WTC11 (cell line): ENCODE measurements around the gene TCAIM.

Source experiments
- ATF2 ChIP-seq: sonication (generic); formaldehyde crosslinking; IDR thresholded peaks from 2 replicates; pipeline ENCODE4 v1.8.1; 2022; ENCODE audit warnings: low read depth, missing genetic modification reagents, borderline replicate concordance
- ELF4 ChIP-seq: sonication (generic); formaldehyde crosslinking; IDR thresholded peaks from 2 replicates; pipeline ENCODE4 v1.8.1; 2022; ENCODE audit warnings: low read depth, mild to moderate bottlenecking, moderate library complexity, missing genetic modification reagents
- FOXP4 ChIP-seq: sonication (generic); formaldehyde crosslinking; IDR thresholded peaks from 2 replicates; pipeline ENCODE4 v1.8.0; 2022; ENCODE audit warnings: mild to moderate bottlenecking, missing genetic modification reagents
- USF1 ChIP-seq: sonication (generic); formaldehyde crosslinking; IDR thresholded peaks from 2 replicates; pipeline ENCODE4 v1.8.0; 2022; ENCODE audit warnings: mild to moderate bottlenecking, missing genetic modification reagents
- ZNF138 ChIP-seq: sonication (generic); formaldehyde crosslinking; conservative IDR thresholded peaks from 2 replicates; pipeline ENCODE4 v1.8.1; 2022; ENCODE audit warnings: mild to moderate bottlenecking, moderate library complexity, missing genetic modification reagents
- ZNF263 ChIP-seq: sonication (generic); formaldehyde crosslinking; IDR thresholded peaks from 2 replicates; pipeline ENCODE4 v1.8.1; 2022; ENCODE audit warnings: low read depth, mild to moderate bottlenecking, moderate library complexity, missing genetic modification reagents
- TF ChIP-seq, protein P1 (sequence below): fragments of 200-600 bp; IDR thresholded peaks from 2 replicates; pipeline ENCODE4 v1.8.0; 2022; ENCODE audit warnings: antibody characterized with exemption
- TF ChIP-seq, protein P2 (sequence below): sonication (generic); formaldehyde crosslinking; IDR thresholded peaks from 2 replicates; pipeline ENCODE4 v1.8.0; 2022; ENCODE audit warnings: missing genetic modification reagents
- TF ChIP-seq, protein P3 (sequence below): sonication (generic); formaldehyde crosslinking; IDR thresholded peaks from 2 replicates; pipeline ENCODE4 v1.8.1; 2022; ENCODE audit warnings: low read depth, mild to moderate bottlenecking, moderate library complexity, missing genetic modification reagents, borderline replicate concordance
- TF ChIP-seq, protein P4 (sequence below): sonication (generic); formaldehyde crosslinking; IDR thresholded peaks from 2 replicates; pipeline ENCODE4 v1.8.0; 2022; ENCODE audit warnings: mild to moderate bottlenecking, missing genetic modification reagents

GRCh38 chr3:44454258-44454657, 115.7 kb downstream of the TCAIM start:
- TF ChIP-seq, protein P1, sequence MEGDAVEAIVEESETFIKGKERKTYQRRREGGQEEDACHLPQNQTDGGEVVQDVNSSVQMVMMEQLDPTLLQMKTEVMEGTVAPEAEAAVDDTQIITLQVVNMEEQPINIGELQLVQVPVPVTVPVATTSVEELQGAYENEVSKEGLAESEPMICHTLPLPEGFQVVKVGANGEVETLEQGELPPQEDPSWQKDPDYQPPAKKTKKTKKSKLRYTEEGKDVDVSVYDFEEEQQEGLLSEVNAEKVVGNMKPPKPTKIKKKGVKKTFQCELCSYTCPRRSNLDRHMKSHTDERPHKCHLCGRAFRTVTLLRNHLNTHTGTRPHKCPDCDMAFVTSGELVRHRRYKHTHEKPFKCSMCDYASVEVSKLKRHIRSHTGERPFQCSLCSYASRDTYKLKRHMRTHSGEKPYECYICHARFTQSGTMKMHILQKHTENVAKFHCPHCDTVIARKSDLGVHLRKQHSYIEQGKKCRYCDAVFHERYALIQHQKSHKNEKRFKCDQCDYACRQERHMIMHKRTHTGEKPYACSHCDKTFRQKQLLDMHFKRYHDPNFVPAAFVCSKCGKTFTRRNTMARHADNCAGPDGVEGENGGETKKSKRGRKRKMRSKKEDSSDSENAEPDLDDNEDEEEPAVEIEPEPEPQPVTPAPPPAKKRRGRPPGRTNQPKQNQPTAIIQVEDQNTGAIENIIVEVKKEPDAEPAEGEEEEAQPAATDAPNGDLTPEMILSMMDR: no peak
- no peak for TF ChIP-seq USF1 (CRISPR knock-in tag)
- TF ChIP-seq, protein P2, sequence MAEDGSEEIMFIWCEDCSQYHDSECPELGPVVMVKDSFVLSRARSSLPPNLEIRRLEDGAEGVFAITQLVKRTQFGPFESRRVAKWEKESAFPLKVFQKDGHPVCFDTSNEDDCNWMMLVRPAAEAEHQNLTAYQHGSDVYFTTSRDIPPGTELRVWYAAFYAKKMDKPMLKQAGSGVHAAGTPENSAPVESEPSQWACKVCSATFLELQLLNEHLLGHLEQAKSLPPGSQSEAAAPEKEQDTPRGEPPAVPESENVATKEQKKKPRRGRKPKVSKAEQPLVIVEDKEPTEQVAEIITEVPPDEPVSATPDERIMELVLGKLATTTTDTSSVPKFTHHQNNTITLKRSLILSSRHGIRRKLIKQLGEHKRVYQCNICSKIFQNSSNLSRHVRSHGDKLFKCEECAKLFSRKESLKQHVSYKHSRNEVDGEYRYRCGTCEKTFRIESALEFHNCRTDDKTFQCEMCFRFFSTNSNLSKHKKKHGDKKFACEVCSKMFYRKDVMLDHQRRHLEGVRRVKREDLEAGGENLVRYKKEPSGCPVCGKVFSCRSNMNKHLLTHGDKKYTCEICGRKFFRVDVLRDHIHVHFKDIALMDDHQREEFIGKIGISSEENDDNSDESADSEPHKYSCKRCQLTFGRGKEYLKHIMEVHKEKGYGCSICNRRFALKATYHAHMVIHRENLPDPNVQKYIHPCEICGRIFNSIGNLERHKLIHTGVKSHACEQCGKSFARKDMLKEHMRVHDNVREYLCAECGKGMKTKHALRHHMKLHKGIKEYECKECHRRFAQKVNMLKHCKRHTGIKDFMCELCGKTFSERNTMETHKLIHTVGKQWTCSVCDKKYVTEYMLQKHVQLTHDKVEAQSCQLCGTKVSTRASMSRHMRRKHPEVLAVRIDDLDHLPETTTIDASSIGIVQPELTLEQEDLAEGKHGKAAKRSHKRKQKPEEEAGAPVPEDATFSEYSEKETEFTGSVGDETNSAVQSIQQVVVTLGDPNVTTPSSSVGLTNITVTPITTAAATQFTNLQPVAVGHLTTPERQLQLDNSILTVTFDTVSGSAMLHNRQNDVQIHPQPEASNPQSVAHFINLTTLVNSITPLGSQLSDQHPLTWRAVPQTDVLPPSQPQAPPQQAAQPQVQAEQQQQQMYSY (CRISPR knock-in tag): no peak
- TF ChIP-seq ELF4 (CRISPR knock-in tag): no peak
- TF ChIP-seq, protein P3, sequence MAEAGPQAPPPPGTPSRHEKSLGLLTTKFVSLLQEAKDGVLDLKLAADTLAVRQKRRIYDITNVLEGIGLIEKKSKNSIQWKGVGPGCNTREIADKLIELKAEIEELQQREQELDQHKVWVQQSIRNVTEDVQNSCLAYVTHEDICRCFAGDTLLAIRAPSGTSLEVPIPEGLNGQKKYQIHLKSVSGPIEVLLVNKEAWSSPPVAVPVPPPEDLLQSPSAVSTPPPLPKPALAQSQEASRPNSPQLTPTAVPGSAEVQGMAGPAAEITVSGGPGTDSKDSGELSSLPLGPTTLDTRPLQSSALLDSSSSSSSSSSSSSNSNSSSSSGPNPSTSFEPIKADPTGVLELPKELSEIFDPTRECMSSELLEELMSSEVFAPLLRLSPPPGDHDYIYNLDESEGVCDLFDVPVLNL (CRISPR knock-in tag): no peak
- TF ChIP-seq ZNF263 (CRISPR knock-in tag): no peak
- TF ChIP-seq ZNF138 (CRISPR knock-in tag): no peak
- TF ChIP-seq, protein P4, sequence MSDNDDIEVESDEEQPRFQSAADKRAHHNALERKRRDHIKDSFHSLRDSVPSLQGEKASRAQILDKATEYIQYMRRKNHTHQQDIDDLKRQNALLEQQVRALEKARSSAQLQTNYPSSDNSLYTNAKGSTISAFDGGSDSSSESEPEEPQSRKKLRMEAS (CRISPR knock-in tag): no peak
- TF ChIP-seq ATF2: no peak
- TF ChIP-seq FOXP4 (CRISPR knock-in tag): no peak
